Cardiac fibroblast (primary cell): ENCODE measurements around the gene GSTA5.
"Not testable (repeated sequence)": the region's sequence is repeated elsewhere in the genome, so short reads cannot be mapped to it uniquely, and the experiment has no call there.

Experiments used
- DNase-seq, 2 donors: peaks; one replicate each; pipeline versions ENCODE4 v3.0.0 to v3.0.0-alpha.2; 2010; ENCODE audit warnings: low read depth in 2 of 2
- H3K4me3 ChIP-seq, 2 donors: replicated peaks in 1 of 2; 1 replicate in 1 of 2; 2 replicates in 1 of 2; pipeline ENCODE4 v1.5.1; 2011; ENCODE audit warnings: low read depth in 2 of 2, low read length in 2 of 2, mild to moderate bottlenecking in 2 of 2, moderate library complexity in 1 of 2
- TF ChIP-seq, protein P1 (sequence below): IDR thresholded peaks from one replicate; pipeline ENCODE4 v1.5.1; 2011; ENCODE audit warnings: low read depth, mild to moderate bottlenecking, low read length, inconsistent platforms

GSTA5 gene

DNA sequence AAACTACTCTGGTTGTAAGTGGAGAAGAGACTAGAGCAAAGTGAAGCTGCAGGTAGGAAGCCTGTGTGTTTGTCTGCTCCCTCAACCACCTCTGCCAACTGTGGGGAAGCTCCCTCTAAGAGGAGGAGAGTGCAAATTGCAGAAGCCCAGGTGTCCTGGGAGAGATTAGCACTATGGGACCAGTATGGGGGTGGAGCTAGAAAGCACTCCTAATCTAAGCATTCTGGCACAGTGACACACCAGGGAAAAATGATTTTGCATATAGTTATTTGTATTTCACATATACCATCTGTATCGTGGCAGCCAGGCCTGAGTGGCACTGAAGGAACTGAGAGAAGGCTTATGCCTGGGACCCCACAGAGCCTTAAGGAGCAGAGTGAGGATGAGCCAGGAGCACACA, 49.8 kb downstream of the GSTA5 start:
- no peak for DNase-seq
- no peak overlapping the region for H3K4me3 ChIP-seq
- TF ChIP-seq, protein P1, sequence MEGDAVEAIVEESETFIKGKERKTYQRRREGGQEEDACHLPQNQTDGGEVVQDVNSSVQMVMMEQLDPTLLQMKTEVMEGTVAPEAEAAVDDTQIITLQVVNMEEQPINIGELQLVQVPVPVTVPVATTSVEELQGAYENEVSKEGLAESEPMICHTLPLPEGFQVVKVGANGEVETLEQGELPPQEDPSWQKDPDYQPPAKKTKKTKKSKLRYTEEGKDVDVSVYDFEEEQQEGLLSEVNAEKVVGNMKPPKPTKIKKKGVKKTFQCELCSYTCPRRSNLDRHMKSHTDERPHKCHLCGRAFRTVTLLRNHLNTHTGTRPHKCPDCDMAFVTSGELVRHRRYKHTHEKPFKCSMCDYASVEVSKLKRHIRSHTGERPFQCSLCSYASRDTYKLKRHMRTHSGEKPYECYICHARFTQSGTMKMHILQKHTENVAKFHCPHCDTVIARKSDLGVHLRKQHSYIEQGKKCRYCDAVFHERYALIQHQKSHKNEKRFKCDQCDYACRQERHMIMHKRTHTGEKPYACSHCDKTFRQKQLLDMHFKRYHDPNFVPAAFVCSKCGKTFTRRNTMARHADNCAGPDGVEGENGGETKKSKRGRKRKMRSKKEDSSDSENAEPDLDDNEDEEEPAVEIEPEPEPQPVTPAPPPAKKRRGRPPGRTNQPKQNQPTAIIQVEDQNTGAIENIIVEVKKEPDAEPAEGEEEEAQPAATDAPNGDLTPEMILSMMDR = no peak

DNA sequence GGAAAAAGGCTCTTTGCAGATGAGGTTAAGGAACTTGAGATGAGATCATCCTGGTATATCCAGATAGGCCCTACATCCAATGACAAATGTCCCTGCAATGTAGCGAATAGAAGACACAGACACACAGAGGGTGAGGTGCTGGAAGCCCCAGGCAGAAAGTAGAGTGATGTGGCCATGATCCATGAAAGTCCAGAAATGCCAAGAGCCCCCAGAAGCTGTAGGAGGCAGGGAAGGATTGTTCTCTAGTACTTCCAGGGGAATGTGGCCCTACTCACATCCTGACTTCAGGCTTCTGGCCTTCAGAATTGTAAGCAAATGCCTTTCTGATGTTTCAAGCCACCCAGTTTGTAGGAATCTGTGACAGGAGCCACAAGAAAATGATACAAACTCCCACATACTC, 51.0 kb downstream of the GSTA5 start:
- not testable (repeated sequence) for H3K4me3 ChIP-seq
- DNase-seq = peak in 1 of 2 donors; percentile 3

DNA sequence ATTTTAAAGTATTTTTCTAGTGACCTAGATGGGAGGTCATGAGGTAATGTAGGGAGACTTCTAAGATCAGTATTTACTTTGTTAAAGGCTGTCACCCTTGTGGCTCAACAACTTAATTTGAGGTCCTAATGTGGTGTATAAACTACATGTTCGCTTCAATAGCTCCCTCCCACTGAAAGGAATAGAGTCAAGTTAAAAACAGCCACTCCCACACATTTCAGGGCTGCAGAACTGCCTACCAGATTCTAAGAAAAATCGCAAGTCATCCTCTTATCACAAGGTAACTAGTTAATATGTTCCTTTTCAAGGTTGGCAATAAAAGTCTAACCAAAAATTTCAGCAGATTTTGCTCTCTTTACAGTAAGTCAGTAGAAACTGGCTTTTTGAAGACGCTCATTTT, 52.1 kb downstream of the GSTA5 start:
- TF ChIP-seq, protein P1 = no peak
- DNase-seq = no peak

GRCh38 chr6:52787917-52788316, 52.7 kb downstream of the GSTA5 start:
- no peak for DNase-seq
- no peak overlapping the region for H3K4me3 ChIP-seq
- TF ChIP-seq, protein P1 = no peak

More for the DNA sequence above, 52.1 kb downstream of the GSTA5 start:
- no peak overlapping the region for H3K4me3 ChIP-seq

DNA sequence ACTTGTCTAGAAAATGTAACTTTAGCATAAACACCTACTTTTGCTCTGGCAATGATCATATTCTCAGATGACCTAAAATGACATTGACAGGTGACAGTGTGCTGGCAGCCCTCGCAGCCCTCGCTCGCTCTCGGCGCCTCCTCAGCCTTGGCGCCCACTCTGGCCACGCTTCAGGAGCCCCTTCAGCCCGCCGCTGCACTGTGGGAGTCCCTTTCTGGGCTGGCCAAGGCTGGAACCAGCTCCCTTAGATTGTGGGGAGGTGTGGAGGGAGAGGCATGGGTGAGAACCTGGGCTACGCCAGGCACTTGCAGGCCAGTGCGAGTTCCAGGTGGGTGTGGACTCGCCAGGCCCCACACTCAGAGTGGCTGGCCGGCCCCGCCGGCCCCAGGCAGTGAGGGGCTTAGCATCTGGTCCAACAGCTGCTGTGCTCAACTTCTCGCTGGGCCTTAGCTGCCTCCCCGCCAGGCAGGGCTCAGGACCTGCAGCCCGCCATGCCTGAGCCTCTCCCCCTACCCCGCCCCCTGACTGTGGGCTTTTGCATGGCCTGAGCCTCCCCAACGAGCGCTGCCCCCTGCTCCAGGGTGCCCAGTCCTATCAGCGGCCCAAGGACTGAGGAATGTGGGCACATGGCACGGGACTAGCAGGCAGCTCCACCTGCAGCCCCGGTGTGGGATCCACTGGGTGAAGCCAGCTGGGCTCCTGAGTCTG, 54.2 kb downstream of the GSTA5 start:
- no peak overlapping the region for H3K4me3 ChIP-seq
- DNase-seq = no peak
- TF ChIP-seq, protein P1 = no peak

- H3K4me3 ChIP-seq, DNase-seq: not testable (repeated sequence)
Measured at GRCh38 chr6:52782696-52783274, 57.8 kb downstream of the GSTA5 start.

- not testable (repeated sequence) for DNase-seq, H3K4me3 ChIP-seq
Measured at GRCh38 chr6:52782209-52782608, 58.4 kb downstream of the GSTA5 start.
